ENCODE measurements around the gene CHN2. TPM values are rescaled to one million over a fixed set of nuclear protein-coding genes. Genes with fewer than 3 reads are reported as not detected.

Gene CHN2
- polyA plus RNA-seq, 1 donor from 2014 or later = 136 TPM

DNA sequence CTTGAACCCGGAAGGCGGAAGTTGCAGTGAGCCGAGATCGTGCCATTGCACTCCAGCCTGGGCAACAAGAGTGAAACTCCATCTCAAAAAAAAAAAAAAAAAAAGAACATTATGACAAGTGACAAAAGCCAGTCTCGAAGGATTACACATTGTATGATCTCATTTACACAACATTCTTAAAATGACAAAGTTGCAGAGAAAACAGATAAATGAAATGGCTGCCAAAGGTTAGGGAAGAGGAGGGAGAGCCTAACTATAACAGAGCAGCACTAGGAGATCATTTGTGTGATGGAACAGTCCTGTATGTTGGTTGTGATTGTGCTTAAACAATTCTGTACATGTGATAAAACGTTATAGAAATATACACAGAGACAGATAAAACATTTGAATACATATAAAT is 32.0 kb upstream of the CHN2 start:
- H3K9me3 ChIP-seq (ENCODE audit: low read length) = no peaks in the 10 kb centered on the region
- no peak for TF ChIP-seq MXI1 (conservative IDR thresholded peaks at IDR 0.05; ENCODE audit: poor library complexity, severe bottlenecking)
- TF ChIP-seq POLR2AphosphoS5 (IDR thresholded peaks at IDR 0.05) = no peak
- TF ChIP-seq, protein P1, sequence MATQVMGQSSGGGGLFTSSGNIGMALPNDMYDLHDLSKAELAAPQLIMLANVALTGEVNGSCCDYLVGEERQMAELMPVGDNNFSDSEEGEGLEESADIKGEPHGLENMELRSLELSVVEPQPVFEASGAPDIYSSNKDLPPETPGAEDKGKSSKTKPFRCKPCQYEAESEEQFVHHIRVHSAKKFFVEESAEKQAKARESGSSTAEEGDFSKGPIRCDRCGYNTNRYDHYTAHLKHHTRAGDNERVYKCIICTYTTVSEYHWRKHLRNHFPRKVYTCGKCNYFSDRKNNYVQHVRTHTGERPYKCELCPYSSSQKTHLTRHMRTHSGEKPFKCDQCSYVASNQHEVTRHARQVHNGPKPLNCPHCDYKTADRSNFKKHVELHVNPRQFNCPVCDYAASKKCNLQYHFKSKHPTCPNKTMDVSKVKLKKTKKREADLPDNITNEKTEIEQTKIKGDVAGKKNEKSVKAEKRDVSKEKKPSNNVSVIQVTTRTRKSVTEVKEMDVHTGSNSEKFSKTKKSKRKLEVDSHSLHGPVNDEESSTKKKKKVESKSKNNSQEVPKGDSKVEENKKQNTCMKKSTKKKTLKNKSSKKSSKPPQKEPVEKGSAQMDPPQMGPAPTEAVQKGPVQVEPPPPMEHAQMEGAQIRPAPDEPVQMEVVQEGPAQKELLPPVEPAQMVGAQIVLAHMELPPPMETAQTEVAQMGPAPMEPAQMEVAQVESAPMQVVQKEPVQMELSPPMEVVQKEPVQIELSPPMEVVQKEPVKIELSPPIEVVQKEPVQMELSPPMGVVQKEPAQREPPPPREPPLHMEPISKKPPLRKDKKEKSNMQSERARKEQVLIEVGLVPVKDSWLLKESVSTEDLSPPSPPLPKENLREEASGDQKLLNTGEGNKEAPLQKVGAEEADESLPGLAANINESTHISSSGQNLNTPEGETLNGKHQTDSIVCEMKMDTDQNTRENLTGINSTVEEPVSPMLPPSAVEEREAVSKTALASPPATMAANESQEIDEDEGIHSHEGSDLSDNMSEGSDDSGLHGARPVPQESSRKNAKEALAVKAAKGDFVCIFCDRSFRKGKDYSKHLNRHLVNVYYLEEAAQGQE (IDR thresholded peaks at IDR 0.05; ENCODE audit: borderline replicate concordance) = no peak
- TF ChIP-seq EZH2 (IDR thresholded peaks at IDR 0.05; ENCODE audit: borderline replicate concordance, insufficient read depth, low read length, poor library complexity, severe bottlenecking) = no peak
- TF ChIP-seq RAD21 (conservative IDR thresholded peaks at IDR 0.05) = no peak
- TF ChIP-seq SMC3 (conservative IDR thresholded peaks at IDR 0.05; ENCODE audit: poor library complexity) = no peak
- TF ChIP-seq TAF1 (IDR thresholded peaks at IDR 0.05; ENCODE audit: low read depth) = no peak
- TF ChIP-seq EP300 (conservative IDR thresholded peaks at IDR 0.05; ENCODE audit: poor library complexity, severe bottlenecking) = no peak
- TF ChIP-seq, protein P2, sequence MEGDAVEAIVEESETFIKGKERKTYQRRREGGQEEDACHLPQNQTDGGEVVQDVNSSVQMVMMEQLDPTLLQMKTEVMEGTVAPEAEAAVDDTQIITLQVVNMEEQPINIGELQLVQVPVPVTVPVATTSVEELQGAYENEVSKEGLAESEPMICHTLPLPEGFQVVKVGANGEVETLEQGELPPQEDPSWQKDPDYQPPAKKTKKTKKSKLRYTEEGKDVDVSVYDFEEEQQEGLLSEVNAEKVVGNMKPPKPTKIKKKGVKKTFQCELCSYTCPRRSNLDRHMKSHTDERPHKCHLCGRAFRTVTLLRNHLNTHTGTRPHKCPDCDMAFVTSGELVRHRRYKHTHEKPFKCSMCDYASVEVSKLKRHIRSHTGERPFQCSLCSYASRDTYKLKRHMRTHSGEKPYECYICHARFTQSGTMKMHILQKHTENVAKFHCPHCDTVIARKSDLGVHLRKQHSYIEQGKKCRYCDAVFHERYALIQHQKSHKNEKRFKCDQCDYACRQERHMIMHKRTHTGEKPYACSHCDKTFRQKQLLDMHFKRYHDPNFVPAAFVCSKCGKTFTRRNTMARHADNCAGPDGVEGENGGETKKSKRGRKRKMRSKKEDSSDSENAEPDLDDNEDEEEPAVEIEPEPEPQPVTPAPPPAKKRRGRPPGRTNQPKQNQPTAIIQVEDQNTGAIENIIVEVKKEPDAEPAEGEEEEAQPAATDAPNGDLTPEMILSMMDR (IDR thresholded peaks at IDR 0.05; ENCODE audit: poor library complexity, severe bottlenecking) = no peak
- no peak overlapping the region for H3K4me2 ChIP-seq (ENCODE audit: low read length)
- H3K79me2 ChIP-seq (replicated peaks; ENCODE audit: insufficient read depth, low read length) = no peaks in the 10 kb centered on the region
- H3K4me3 ChIP-seq (ENCODE audit: low read length) = no peak overlapping the region
- H3K27me3 ChIP-seq (ENCODE audit: insufficient read depth, low read depth, low read length) = no peaks in the 10 kb centered on the region
- H3K36me3 ChIP-seq (ENCODE audit: insufficient read depth, low read length) = no peaks in the 10 kb centered on the region
- H3K9me2 ChIP-seq (ENCODE audit: insufficient read depth, low read length) = no peaks in the 10 kb centered on the region
- H2AFZ ChIP-seq (ENCODE audit: low read depth, low read length) = no peak overlapping the region
- no peak overlapping the region for H3K9ac ChIP-seq (ENCODE audit: low read length)
- no peaks in the 10 kb centered on the region for H4K20me1 ChIP-seq (ENCODE audit: insufficient read depth)
- H3K27ac ChIP-seq (ENCODE audit: low read length) = no peak overlapping the region
- H3F3A ChIP-seq (ENCODE audit: insufficient read depth, low read length, poor library complexity, severe bottlenecking) = peaks cover 10% of the 10 kb centered on the region

DNA sequence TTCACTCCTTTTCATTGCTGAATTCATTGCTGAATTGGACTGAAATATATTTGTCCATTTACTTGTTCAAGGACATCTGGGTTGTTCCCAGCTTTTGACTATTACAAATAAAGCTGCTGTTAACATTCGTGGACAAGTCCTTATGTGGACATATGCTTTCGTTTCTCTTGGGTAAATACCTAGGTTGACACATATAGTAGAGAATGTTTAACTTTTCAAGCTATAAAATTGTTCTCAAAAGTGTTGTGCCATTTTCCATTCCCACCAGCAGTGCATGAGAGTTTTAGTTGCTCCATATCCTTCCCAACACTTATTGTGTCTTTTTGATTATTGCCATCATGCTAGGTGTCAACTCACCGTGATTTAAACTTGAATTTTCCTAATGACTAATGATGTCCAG is 30.7 kb upstream of the CHN2 start:
- no peaks in the 10 kb centered on the region for H4K20me1 ChIP-seq (ENCODE audit: insufficient read depth)
- H3K4me3 ChIP-seq (ENCODE audit: low read length) = no peak overlapping the region
- no peaks in the 10 kb centered on the region for H3K9me3 ChIP-seq (ENCODE audit: low read length)
- H3K9me2 ChIP-seq (ENCODE audit: insufficient read depth, low read length) = no peaks in the 10 kb centered on the region
- no peak overlapping the region for H3K9ac ChIP-seq (ENCODE audit: low read length)
- no peak overlapping the region for H3K27ac ChIP-seq (ENCODE audit: low read length)
- TF ChIP-seq EP300 (conservative IDR thresholded peaks at IDR 0.05; ENCODE audit: poor library complexity, severe bottlenecking) (no peak), SMC3 (conservative IDR thresholded peaks at IDR 0.05; ENCODE audit: poor library complexity) (no peak)
- TF ChIP-seq, protein P2 (IDR thresholded peaks at IDR 0.05; ENCODE audit: poor library complexity, severe bottlenecking) = no peak
- TF ChIP-seq, protein P1 (IDR thresholded peaks at IDR 0.05; ENCODE audit: borderline replicate concordance) = no peak
- H3F3A ChIP-seq (ENCODE audit: insufficient read depth, low read length, poor library complexity, severe bottlenecking) = peaks cover 6% of the 10 kb centered on the region
- no peaks in the 10 kb centered on the region for H3K79me2 ChIP-seq (replicated peaks; ENCODE audit: insufficient read depth, low read length)
- H2AFZ ChIP-seq (ENCODE audit: low read depth, low read length) = no peak overlapping the region
- H3K27me3 ChIP-seq (ENCODE audit: insufficient read depth, low read depth, low read length) = no peaks in the 10 kb centered on the region
- no peak overlapping the region for H3K4me2 ChIP-seq (ENCODE audit: low read length)
- no peaks in the 10 kb centered on the region for H3K36me3 ChIP-seq (ENCODE audit: insufficient read depth, low read length)
